NCI-H128 (cell line): Measurements from ENCODE around the gene GALT.

Experiments
- DNase-seq: peaks from one replicate; lab custom pipeline; 2025; ENCODE audit not compliant: unreplicated experiment; lab: John Stamatoyannopoulos, UW

The GALT gene

DNA sequence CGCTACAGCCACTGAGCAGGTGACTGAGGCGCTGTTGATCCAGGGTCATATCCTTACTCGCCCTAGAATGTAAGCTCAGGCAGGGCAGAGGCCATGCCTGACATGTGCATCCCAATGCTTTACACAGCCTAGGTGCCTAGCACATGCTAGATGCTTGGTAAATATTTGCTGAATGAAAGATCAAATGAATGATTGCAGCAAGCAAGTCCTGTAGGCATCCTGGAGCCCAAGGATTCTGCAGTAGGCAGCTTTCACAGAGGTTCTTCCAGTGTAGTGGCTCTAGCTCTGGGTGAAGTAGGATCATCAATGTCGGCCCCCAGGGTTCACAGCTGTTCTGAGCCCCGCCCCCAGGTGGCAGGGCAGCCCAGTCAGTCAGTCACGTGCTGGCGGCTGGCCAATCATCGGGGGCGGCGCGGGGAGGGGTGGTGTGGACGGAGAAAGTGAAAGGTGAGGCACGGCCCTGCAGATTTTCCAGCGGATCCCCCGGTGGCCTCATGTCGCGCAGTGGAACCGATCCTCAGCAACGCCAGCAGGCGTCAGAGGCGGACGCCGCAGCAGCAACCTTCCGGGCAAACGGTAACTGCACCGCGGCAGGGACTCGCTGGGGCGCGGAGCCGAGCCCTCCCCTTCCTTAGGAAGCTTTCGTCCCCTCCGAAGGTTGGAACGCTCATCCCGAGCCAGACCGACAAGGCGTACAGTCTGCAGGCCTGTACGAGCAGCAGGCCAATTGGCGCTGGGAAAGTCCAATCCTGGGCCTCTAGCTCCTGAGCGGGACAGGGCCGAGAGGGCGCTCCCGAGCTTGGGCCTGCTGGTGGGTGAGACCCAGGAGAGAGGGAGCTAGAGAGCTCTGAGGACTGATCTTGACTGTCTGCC, at the start of gene GALT:
Gene GALT, plus strand, starts transcription at position 465 of the 873 bp plus-strand sequence. Its CDS starts 30 bp downstream, at position 495.
- DNase-seq: peak; percentile 87

DNA sequence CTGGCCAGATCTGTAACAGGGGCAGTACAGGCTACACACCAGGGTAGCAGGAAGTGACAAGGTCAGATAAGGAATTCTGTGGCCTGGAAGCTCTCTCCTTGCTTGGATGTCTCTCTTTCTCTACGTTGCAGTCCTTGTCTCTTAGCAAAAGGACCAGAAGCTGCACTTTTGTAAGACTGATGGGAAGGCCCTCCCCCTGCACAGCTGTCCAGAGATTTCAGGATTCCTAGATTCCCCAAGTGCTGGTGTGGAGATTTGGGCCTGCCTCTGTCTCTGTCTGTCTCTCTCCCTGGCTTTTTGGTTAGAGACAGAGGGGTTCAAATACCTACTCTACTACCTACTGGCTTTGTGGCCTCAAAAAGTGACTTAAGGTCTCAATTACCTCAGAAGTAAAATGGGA, 46.9 kb upstream of the GALT start:
- DNase-seq: no peak

DNA sequence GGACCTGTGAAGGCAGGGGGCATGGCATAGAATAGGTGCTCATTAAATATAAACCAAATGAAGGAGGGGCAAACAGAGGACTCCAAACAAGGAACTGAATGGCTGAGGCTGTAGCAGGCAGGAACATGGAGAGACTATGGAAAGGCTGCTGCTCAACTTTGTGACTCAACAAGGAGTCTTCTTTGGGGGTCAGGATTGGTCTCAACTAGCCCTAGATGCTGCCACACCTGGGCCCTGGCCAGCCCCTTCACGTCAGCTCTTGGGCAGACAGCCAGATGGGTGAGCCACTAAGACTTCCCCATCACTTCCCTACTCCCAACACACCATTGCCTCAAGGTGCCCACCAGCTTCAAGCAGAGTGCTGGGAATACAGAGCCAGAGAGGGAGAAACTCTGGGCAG, 45.6 kb upstream of the GALT start:
- DNase-seq: no peak

- DNase-seq: no peak
Measured at GRCh38 chr9:34601937-34602573, 44.4 kb upstream of the GALT start.

GRCh38 chr9:34603610-34604231, 42.8 kb upstream of the GALT start:
- peak; percentile 76 for DNase-seq

DNA sequence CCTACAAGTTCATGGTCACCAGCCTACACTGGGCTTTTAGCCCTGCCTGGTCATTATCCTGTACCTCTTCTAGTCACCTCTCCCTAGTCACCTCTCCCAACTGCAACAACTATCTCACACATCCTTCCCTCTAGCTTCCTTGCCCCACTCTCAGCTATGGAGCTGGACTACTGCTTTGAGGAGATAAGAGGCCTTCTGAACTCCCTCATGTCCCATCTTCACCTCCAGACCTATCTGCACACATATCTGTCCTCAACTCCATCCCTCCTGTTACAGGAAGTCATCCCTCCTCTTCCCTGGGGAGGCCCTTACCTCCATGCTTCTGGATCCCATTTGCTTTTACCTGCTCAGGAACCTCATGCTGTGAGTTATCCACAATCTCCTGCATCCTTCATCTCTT, 40.3 kb upstream of the GALT start:
- no peak for DNase-seq

DNA sequence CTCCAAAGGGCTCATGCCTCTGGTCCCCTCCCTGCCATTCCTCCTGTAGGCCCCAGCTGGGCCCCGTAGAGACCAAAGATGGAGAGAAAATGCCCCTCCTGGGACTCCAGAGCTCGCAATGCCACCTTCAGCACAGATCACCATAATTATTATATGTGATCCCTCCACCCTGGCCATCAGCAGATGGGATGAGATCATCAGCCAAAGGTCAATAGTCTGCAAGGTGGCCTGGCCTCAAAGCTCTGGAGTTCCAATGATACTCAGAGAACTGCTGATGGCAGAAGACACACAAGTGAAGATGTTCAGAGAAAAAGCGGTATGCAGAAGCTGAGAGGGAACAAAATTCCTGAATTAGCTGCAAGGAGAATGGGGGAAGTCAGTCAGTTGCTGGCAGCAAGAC, 39.6 kb upstream of the GALT start:
- DNase-seq: no peak

- DNase-seq: no peak
Measured at GRCh38 chr9:34607331-34607730, 39.1 kb upstream of the GALT start.

- DNase-seq: no peak
Measured at GRCh38 chr9:34610434-34611206, 35.9 kb upstream of the GALT start.

- DNase-seq: no peak
Measured at GRCh38 chr9:34611251-34611810, 35.1 kb upstream of the GALT start.

DNA sequence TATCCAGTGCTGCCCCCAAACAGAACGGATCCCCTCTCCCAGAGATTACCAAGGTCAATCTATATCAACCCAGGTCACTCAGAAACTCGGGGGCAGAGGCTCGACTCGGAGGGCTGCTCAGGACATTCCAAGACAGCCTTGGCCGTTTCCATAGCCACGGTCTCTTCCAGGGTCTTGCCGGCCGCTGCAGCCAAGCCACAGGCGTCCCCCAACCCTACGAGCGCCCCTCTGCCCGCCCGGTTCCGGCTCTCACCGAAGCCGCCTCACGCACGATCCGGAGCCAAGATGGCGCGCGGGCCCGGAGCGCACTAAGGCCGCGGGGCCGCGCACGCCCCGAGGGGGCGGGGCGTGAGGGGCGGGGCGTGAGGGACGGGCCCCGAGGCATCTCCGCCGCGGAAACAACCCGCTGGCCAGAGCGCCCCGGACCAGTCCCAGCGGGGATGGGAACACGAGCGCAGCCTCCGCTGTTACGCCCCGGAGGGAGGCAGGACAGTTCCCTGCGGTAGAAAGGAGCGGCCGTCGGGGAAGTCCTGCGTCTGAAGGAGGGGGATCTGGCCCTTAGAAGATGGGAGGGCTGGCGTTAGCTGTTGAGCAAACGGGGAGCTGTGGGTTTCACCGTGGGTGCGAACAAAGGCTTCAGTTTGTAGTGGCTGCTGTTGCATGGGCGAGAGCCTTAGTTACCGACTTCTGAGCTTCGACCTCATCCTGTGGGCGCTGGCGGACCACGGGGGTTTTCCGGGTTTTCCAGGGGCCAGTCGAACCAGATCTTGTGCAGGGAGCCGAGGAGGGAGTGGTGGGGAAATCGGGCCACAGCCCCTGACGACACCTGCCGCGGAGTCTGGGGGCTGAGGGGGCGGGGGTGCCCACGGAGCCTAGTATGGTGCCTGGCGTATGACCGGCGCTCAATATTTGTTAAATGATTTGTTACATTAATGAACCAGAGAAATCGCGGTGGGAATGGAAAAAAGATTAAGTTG, 34.4 kb upstream of the GALT start, which contains the start of gene RPP25L:
Gene RPP25L, minus strand, starts transcription at position 287 of the 977 bp plus-strand sequence. CDS start 801 bp downstream, outside the sequence.
- DNase-seq: peak; percentile 71

DNA sequence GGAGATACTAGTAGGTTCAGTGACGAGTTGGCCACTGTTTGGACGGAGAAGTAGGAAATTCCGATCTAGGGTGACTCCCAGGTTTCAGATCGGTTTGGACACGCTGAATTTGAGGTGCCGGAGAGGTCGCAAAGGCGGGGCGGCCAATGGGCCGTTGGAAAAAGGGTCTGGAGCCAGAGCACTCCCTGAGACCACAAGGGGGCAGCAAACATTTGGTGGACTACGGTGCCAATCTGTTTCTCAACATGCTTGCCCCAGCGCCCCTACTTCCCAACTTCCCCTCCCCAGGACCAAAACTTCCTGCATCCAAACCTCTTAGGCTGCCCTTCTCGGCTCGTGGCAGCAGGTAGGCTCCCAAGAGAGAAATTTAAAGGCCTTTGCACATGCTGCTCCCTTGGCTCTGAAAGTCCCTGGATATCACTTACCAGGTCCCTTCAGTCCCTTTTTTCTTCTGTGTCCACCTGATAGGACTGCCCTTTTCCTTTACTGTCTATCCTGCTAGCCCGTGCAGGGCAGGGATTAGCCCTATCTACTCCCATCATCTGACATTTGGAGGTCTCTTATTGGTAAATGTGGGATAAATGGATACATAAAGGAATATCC, 33.6 kb upstream of the GALT start:
- peak; percentile 79 for DNase-seq

- no peak for DNase-seq
Measured at GRCh38 chr9:34615132-34615531, 31.3 kb upstream of the GALT start.

- peak; percentile 75 for DNase-seq
Measured at GRCh38 chr9:34620061-34620994, 26.1 kb upstream of the GALT start, which contains the start of gene DCTN3. Gene DCTN3 (minus strand): TSS chr9:34620495. CDS start chr9:34620464, 31 bp downstream.

DNA sequence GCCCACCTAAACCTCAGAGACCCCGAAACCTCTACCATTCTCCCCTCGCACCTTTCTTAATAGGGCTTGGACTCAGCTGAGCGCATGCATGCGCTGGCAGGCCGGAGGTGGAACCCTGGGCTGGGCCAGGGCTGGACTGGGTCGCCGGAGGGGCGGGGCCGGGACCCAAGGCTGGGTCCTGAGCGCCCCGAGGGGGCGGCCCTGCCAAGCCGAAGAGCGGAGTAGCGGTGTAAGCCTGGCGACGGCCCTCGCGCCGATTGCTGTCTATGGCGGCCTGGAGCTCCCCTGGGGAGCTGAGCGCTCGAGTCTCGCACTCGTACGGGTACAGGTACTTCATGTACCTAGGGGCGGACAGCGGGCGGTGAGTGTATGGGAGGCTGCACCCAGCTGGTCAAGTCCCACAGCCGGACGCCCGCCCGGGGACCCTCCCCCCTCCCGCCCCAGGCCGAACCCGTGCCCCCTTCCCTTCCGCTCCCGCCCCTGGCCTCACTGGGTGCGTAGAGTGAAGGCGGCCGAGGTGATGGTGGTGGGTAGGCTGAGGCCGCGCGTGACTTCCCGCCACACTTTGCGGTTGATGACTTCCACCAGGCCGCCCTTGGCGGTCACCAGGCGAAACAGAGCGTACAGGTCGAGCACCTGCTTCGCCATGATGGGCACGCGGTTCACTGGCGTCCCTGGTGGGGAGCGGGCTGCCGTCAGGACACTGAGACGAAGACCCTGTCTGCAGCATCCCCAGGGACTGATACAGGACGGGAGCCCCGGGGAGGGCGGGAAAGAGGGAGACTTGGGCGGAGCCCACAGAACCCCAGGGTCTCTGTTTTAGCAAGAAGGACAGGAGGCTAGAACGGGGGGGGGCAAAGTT, 22.9 kb upstream of the GALT start:
- no peak for DNase-seq

- no peak for DNase-seq
Measured at GRCh38 chr9:34624475-34625185, 21.8 kb upstream of the GALT start.

DNA sequence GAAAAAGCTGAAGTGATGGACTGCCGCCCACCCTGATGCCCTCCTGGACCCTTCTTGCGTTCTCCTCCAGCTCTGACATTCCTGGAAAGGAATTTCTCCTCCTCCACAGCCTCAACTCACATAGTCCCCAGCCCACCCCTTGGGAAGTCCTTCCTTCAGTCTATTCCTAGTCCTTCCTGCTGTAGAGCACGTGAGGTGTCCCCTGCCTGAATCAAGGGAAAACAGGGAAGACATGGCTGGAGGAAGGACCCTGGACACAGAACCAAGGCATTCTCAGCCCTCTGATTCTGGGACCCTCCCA, 21.3 kb upstream of the GALT start:
- DNase-seq: no peak
